Parietal lobe (tissue), 1 donor: ENCODE measurements around the gene CEBPB. TPM values are rescaled to one million over a fixed set of nuclear protein-coding genes. Genes with fewer than 3 reads are reported as not detected.

Source experiments
- total RNA-seq: library from RNA; depleted of rRNA; stranded (reverse); fragments of >200 nt; gene quantifications from one replicate; pipeline ENCODE4 v1.2.3, GENCODE V29; 2014

CEBPB gene
- 0.94 TPM for total RNA-seq

DNA sequence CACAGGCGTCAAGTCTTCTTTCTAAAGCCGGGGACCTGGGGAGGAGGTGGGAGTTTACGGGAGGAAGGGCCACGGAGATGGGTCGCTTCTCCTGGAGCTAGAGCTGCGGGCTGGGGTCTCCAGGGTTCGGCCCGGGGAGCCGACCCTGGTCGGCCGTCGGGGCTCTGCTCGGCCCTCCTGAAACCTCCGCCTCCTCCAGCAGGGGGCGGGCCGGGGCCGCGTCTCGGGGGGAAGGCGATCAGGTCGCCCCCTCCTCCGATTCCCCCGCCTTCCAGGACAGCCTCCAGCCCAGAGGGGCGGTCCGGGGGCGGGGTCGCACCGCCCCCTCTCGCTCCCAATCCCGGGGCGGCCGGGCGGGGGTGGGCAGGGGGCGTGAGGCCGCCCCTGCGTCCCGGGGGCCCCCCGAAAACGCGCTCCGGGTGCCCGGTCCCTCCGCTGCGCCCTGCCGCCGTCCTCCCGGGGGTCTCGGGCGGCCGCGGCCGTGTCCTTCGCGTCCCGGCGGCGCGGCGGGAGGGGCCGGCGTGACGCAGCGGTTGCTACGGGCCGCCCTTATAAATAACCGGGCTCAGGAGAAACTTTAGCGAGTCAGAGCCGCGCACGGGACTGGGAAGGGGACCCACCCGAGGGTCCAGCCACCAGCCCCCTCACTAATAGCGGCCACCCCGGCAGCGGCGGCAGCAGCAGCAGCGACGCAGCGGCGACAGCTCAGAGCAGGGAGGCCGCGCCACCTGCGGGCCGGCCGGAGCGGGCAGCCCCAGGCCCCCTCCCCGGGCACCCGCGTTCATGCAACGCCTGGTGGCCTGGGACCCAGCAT, at the start of gene CEBPB:
CEBPB (plus strand) TSS at position 580 of the 814 bp plus-strand sequence; CDS start at position 784, 204 bp downstream.

DNA sequence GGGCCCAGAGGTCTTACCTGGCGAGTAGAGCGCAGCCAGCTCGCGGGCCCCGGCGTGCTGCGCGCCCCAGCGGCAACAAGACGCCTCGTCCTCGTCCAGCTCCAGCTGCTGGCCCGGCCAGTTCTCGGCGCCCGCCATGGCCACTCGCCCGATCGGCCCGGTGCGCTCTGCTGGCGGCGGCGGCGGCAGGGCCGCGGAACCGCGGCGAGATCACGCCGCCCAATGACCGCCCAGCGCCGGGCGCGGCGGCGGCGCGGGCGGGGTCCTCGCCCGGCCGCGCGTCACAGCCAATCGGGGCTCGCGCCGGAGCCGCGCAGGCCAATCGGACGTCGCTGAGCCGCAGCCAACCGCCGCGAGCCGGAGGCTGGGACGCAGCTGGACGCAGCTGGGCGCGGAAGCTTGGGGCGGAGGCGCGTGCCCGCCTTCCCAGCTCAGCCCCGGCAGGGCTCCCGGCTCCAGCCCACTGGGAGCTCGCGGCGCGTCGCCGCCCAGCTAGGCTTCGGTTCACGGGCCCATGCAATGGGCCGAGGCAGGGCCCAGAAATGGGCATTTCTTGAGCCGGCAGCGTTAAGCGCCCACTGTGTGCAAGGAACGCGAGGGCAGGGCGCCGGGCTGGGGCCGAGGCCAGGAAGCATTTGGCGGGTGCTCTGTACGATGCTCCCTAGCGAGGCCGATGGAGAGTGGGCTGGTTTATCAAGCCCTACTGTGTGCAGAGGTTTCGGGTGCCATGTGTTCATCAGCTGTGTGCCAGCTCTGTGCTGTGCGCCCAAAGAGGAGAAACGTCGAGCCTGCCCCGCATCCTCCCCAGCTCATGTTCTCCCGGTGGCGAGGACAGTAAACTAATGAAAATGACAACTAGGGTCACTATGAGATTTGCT, 36.9 kb upstream of the CEBPB start, which contains the start of gene PEDS1:
PEDS1 (minus strand) TSS at position 224 of the 878 bp plus-strand sequence; CDS start at position 138, 86 bp downstream.

Other genes with a start within 250 kb of the CEBPB start
- gene SNAI1, start 207.8 kb upstream of the CEBPB start, total RNA-seq = not detected
- gene UBE2V1, start 77.7 kb upstream of the CEBPB start, total RNA-seq = 95.5 TPM
- gene PEDS1, start 37.1 kb upstream of the CEBPB start, total RNA-seq = 11.9 TPM